ENCODE data around the gene GPBP1L1. TPM values are rescaled to one million over a fixed set of nuclear protein-coding genes. Genes with fewer than 3 reads are reported as not detected.

Gene GPBP1L1
- total and polyA plus RNA-seq, 2 of the 13 experiments (the other 11 are each of a cell fraction or from before 2014, with no cell fraction given), result 45.9 to 86.1 TPM

GRCh38 chr1:45583666-45584350 lies 102.5 kb downstream of the GPBP1L1 start, which contains the start of gene NASP (continued):
- TF ChIP-seq SCMH1 (CRISPR knock-in tag; IDR thresholded peaks at IDR 0.05; ENCODE audit: borderline replicate concordance) (no peak), TCF12 (IDR thresholded peaks at IDR 0.05) (no peak), TCF12 (CRISPR knock-in tag; IDR thresholded peaks at IDR 0.05) (0 out of 2 replicates have a peak, but pooled peaks have one; percentile 20), ZNF333 (CRISPR knock-in tag; IDR thresholded peaks at IDR 0.05; ENCODE audit: borderline replicate concordance) (peak; percentile 63; the same call in 1 of the 2 replicates), FOXM1 (CRISPR knock-in tag; IDR thresholded peaks at IDR 0.05) (no peak), ESRRA (CRISPR knock-in tag; IDR thresholded peaks at IDR 0.05; ENCODE audit: low read depth) (no peak), ZNF33B (CRISPR knock-in tag; IDR thresholded peaks at IDR 0.05) (no peak), ZNF446 (CRISPR knock-in tag; IDR thresholded peaks at IDR 0.05) (peak; percentile 74; the same call in 1 of the 2 replicates), GATAD2A (CRISPR knock-in tag; IDR thresholded peaks at IDR 0.05) (no peak), ZNF367 (CRISPR knock-in tag; IDR thresholded peaks at IDR 0.05; ENCODE audit: borderline replicate concordance) (peak; percentile 92), CENPBD1 (CRISPR knock-in tag; IDR thresholded peaks at IDR 0.05; ENCODE audit: borderline replicate concordance, low read depth) (no peak), ZBTB34 (CRISPR knock-in tag; IDR thresholded peaks at IDR 0.05) (no peak), SMAD9 (CRISPR knock-in tag; IDR thresholded peaks at IDR 0.05) (no peak), ZHX2 (IDR thresholded peaks at IDR 0.05; ENCODE audit: low read depth) (peak; percentile 67; the same call in 1 of the 2 replicates), ZHX2 (CRISPR knock-in tag; IDR thresholded peaks at IDR 0.05; ENCODE audit: borderline replicate concordance) (no peak; the same call in 1 of the 2 replicates)
- TF ChIP-seq, protein P1, sequence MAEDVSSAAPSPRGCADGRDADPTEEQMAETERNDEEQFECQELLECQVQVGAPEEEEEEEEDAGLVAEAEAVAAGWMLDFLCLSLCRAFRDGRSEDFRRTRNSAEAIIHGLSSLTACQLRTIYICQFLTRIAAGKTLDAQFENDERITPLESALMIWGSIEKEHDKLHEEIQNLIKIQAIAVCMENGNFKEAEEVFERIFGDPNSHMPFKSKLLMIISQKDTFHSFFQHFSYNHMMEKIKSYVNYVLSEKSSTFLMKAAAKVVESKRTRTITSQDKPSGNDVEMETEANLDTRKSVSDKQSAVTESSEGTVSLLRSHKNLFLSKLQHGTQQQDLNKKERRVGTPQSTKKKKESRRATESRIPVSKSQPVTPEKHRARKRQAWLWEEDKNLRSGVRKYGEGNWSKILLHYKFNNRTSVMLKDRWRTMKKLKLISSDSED (CRISPR knock-in tag; IDR thresholded peaks at IDR 0.05), result 0 out of 2 replicates have a peak, but pooled peaks have one; percentile 47
- TF ChIP-seq, protein P2, sequence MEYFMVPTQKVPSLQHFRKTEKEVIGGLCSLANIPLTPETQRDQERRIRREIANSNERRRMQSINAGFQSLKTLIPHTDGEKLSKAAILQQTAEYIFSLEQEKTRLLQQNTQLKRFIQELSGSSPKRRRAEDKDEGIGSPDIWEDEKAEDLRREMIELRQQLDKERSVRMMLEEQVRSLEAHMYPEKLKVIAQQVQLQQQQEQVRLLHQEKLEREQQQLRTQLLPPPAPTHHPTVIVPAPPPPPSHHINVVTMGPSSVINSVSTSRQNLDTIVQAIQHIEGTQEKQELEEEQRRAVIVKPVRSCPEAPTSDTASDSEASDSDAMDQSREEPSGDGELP (IDR thresholded peaks at IDR 0.05; ENCODE audit: borderline replicate concordance, low read depth), result no peak
